Measurements from ENCODE around the gene CTDP1.

Gene CTDP1

DNA sequence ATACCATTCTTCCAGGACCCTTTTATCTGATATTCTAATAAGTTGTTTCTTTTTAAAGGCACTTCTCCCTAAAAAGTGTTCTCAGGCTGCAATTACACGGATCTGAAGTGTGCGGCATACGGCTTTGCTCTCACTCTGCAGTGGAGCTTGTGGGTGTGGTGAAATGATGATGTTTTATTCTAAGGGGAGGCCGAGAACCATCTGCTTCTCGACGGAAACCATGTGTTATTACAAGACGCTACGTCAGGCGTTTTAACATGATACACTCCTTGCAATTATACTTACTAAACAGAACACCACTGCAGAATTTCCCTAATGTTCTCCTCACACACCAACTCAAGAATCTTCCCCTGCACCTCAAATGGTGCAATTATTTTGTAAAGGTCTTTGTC is 34.9 kb upstream of the CTDP1 start:
- Histone ChIP-seq H3K36me3 (ENCODE audit: control insufficient read depth, insufficient read depth, low read length) (no peaks in the 10 kb centered on the region), H3K4me3 (ENCODE audit: insufficient read depth, low read depth, low read length) (no peak overlapping the region), H3K9me3 (ENCODE audit: control insufficient read depth, low read length) (no peaks in the 10 kb centered on the region), H3K27me3 (ENCODE audit: control insufficient read depth, insufficient read depth, low read length, poor library complexity, severe bottlenecking) (no peaks in the 10 kb centered on the region), H3K4me1 (ENCODE audit: control insufficient read depth, insufficient read depth, low read length) (no peaks in the 10 kb centered on the region), H3K27ac (ENCODE audit: insufficient read depth, low read depth, low read length, poor library complexity, severe bottlenecking) (no peak overlapping the region)
- WGBS, 2 experiments: 87 to 90% methylated on average over 9 of the region's 9 CpGs

DNA sequence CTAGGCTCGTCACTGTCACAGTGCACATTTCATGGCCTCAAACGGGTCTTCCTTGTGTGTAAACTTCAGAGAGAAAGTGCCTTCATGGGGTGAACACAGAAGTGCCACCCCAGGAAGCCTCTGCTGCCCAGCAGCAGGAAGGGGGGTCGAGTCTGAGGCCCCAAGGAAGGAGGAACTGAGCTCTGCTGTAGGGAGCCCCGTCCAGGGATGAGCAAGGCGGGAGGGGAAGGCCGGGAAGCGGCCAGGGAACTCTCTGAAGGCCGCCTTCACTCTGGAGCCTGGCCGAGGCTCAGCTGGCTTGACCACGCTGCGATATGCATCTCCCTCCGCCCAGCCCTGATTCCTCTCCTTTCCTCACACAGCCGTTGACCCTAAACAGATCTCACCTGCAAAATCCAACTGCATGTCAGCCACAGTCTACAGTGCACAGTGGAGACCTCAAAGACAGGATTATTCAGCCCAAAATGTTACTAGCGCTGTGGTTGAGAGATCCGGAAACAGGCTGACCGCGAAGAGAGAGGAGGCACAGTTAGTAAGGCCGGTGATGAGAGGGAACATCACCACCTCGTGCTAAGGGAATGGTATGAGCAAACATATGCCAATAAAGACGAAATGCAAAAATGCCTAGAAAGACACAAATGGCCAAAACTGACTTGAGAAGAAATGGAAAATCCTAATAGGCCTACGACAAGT is 34.2 kb upstream of the CTDP1 start:
- Histone ChIP-seq H3K27ac (ENCODE audit: insufficient read depth, low read depth, low read length, poor library complexity, severe bottlenecking) (no peak overlapping the region), H3K4me3 (ENCODE audit: insufficient read depth, low read depth, low read length) (no peak overlapping the region), H3K36me3 (ENCODE audit: control insufficient read depth, insufficient read depth, low read length) (no peaks in the 10 kb centered on the region), H3K9me3 (ENCODE audit: control insufficient read depth, low read length) (no peaks in the 10 kb centered on the region), H3K27me3 (ENCODE audit: control insufficient read depth, insufficient read depth, low read length, poor library complexity, severe bottlenecking) (no peaks in the 10 kb centered on the region), H3K4me1 (ENCODE audit: control insufficient read depth, insufficient read depth, low read length) (no peaks in the 10 kb centered on the region)
- 82 to 83% methylated on average over 21 of the region's 21 CpGs for WGBS, 2 experiments

DNA sequence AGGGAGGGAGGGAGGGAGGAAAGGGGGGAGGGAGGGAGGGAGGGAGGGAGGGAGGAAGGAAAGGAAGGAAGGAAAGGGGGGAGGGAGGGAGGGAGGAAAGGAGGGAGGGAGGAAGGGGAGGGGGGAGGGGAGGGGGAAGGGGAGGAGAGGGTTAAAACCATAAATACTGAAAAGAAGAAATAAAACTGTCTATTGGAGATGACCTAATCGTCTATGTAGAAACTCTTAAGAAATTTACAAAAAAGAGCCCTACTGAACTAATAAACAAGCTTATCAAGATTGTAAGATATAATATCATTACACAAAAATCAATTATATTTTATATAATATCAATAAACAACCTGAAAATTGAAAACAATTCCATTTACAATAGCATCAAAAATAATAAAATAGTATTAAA is 32.3 kb upstream of the CTDP1 start:
- H3K36me3 ChIP-seq (ENCODE audit: control insufficient read depth, insufficient read depth, low read length): no peaks in the 10 kb centered on the region
- no peaks in the 10 kb centered on the region for H3K4me1 ChIP-seq (ENCODE audit: control insufficient read depth, insufficient read depth, low read length)
- no peaks in the 10 kb centered on the region for H3K9me3 ChIP-seq (ENCODE audit: control insufficient read depth, low read length)
- no peak overlapping the region for H3K4me3 ChIP-seq (ENCODE audit: insufficient read depth, low read depth, low read length)
- H3K27me3 ChIP-seq (ENCODE audit: control insufficient read depth, insufficient read depth, low read length, poor library complexity, severe bottlenecking): no peaks in the 10 kb centered on the region
- no peak overlapping the region for H3K27ac ChIP-seq (ENCODE audit: insufficient read depth, low read depth, low read length, poor library complexity, severe bottlenecking)
- WGBS, 2 experiments: 0% methylated on average over 1 of the region's 1 CpG; no CpG with 5 or more reads in 1 of the 2 experiments

DNA sequence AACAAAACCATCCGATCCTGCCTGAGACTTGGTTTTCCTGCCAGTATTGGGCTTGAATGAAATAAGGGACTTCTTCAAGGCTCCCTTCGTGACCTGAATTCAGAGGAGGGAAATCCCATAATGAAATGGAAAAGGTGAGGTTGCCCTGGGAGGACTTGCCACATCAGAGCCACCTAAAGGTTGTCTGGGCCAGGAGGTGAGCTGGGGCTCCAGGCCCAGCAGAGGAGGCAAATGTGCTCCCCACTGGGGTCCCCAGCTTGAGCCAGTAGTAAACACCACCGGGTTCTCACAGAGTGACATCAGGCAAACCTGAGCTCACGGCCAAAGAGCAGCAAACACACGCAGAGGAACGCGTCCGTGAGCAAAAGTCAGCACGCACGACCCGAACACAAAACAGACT is 28.6 kb upstream of the CTDP1 start:
- Histone ChIP-seq H3K4me1 (ENCODE audit: control insufficient read depth, insufficient read depth, low read length) (no peaks in the 10 kb centered on the region), H3K27ac (ENCODE audit: insufficient read depth, low read depth, low read length, poor library complexity, severe bottlenecking) (no peak overlapping the region), H3K27me3 (ENCODE audit: control insufficient read depth, insufficient read depth, low read length, poor library complexity, severe bottlenecking) (no peaks in the 10 kb centered on the region), H3K4me3 (ENCODE audit: insufficient read depth, low read depth, low read length) (no peak overlapping the region), H3K36me3 (ENCODE audit: control insufficient read depth, insufficient read depth, low read length) (no peaks in the 10 kb centered on the region), H3K9me3 (ENCODE audit: control insufficient read depth, low read length) (no peaks in the 10 kb centered on the region)
- 89 to 92% methylated on average over 11 of the region's 11 CpGs for WGBS, 2 experiments

DNA sequence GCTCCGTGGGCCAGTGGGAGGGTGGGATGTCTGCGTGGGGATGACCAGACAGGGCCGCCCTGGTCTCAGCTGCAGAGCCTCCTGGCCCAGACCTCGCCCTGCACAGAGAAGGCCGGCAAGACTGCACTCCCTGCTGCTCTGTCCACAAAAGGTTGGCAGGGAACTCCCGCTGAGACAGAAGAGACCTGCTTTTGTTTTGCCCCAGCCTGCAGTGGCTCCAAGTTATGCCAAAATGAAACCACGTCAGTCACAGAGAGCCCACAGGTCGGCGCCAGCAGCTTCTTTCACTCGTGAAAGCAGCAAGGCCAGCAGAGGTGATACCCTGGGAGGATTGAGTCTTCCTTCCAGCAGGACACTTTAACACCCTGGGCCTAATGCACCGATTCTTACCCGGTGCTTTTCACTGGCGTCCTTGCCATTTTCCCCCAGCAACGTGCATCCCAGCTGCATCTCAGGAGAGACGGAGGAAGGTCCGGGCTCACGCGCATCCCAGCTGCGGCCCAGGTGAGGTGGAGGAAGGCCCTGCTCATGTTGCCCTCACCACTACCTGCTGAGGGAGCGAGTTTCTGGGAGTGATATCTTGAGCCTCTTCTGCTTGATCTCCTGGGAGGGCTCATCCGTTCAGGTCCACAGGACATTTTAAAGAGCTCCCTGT is 22.1 kb upstream of the CTDP1 start:
- Histone ChIP-seq H3K4me3 (ENCODE audit: insufficient read depth, low read depth, low read length) (no peak overlapping the region), H3K36me3 (ENCODE audit: control insufficient read depth, insufficient read depth, low read length) (no peaks in the 10 kb centered on the region), H3K27ac (ENCODE audit: insufficient read depth, low read depth, low read length, poor library complexity, severe bottlenecking) (no peak overlapping the region), H3K4me1 (ENCODE audit: control insufficient read depth, insufficient read depth, low read length) (peaks cover 14% of the 10 kb centered on the region), H3K27me3 (ENCODE audit: control insufficient read depth, insufficient read depth, low read length, poor library complexity, severe bottlenecking) (no peaks in the 10 kb centered on the region), H3K9me3 (ENCODE audit: control insufficient read depth, low read length) (no peaks in the 10 kb centered on the region)
- 45 to 46% methylated on average over 21 of the region's 21 CpGs for WGBS, 2 experiments

DNA sequence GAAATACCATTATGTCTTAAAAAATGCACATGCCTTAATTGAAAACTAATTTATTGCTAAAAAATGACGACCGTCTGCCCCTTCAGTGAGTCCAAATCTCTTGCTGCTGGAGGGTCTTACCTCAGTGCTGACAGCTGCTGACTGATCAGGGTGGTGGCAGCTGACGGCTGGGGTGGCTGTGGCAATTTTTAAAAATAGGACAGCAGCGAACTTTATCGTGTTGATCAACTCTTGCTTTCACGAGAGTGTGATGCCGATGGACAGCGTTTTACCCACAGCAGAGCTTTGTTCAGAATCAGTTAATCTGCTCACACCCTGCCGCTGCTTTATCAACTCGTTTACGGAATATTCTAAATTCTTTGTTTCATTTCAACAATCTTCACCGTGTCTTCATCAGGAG is 21.2 kb upstream of the CTDP1 start:
- H3K27ac ChIP-seq (ENCODE audit: insufficient read depth, low read depth, low read length, poor library complexity, severe bottlenecking): no peak overlapping the region
- no peaks in the 10 kb centered on the region for H3K36me3 ChIP-seq (ENCODE audit: control insufficient read depth, insufficient read depth, low read length)
- no peak overlapping the region for H3K4me3 ChIP-seq (ENCODE audit: insufficient read depth, low read depth, low read length)
- H3K9me3 ChIP-seq (ENCODE audit: control insufficient read depth, low read length): no peaks in the 10 kb centered on the region
- no peaks in the 10 kb centered on the region for H3K27me3 ChIP-seq (ENCODE audit: control insufficient read depth, insufficient read depth, low read length, poor library complexity, severe bottlenecking)
- WGBS, 2 experiments: 91 to 94% methylated on average over 12 of the region's 12 CpGs
- peaks cover 14% of the 10 kb centered on the region for H3K4me1 ChIP-seq (ENCODE audit: control insufficient read depth, insufficient read depth, low read length)

DNA sequence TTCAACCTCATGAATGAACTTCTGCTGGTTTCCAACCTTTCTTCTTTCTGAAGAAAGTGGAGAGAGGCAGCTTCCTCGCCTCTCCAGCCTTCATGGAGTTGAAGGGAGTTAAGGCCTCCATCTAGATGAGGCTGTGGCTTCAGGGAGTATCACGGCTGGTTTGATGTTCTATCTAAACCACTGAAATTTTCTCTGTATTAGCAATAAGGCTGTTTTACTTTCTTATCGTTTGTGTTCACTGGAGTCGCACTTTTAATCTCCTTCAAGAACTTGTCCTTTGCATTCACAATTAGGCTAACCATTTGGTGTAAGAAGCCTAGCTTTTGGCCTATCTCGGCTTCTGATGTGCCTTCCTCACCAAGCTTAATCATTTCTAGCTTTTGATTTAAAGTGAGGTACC is 19.9 kb upstream of the CTDP1 start:
- H3K27ac ChIP-seq (ENCODE audit: insufficient read depth, low read depth, low read length, poor library complexity, severe bottlenecking): no peak overlapping the region
- no peaks in the 10 kb centered on the region for H3K36me3 ChIP-seq (ENCODE audit: control insufficient read depth, insufficient read depth, low read length)
- 92 to 96% methylated on average over 5 of the region's 5 CpGs for WGBS, 2 experiments
- peaks cover 14% of the 10 kb centered on the region for H3K4me1 ChIP-seq (ENCODE audit: control insufficient read depth, insufficient read depth, low read length)
- no peak overlapping the region for H3K4me3 ChIP-seq (ENCODE audit: insufficient read depth, low read depth, low read length)
- no peaks in the 10 kb centered on the region for H3K27me3 ChIP-seq (ENCODE audit: control insufficient read depth, insufficient read depth, low read length, poor library complexity, severe bottlenecking)
- no peaks in the 10 kb centered on the region for H3K9me3 ChIP-seq (ENCODE audit: control insufficient read depth, low read length)

DNA sequence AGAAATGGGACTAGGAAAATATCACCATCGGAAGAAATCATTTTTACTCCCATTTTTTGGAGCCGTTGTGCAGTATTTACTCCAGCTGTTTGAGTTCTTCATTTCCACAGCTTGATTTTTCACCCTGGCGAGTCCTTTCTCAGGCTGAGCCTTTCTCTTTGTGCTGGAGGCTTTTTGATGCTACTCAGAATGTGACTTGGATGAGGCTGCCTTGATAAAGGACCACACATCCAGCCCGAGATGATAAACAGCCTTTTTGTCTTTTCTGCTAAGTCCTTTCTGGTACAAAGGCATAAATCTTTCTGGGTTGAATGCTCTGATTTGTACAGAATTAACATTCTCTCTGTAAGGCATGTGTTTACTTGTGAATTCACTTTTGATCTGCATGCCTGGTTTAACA is 17.6 kb upstream of the CTDP1 start:
- no peaks in the 10 kb centered on the region for H3K9me3 ChIP-seq (ENCODE audit: control insufficient read depth, low read length)
- no peak overlapping the region for H3K4me3 ChIP-seq (ENCODE audit: insufficient read depth, low read depth, low read length)
- H3K36me3 ChIP-seq (ENCODE audit: control insufficient read depth, insufficient read depth, low read length): no peaks in the 10 kb centered on the region
- H3K4me1 ChIP-seq (ENCODE audit: control insufficient read depth, insufficient read depth, low read length): peaks cover 14% of the 10 kb centered on the region
- H3K27ac ChIP-seq (ENCODE audit: insufficient read depth, low read depth, low read length, poor library complexity, severe bottlenecking): peak overlapping the region; percentile 42
- WGBS, 2 experiments: 56 to 70% methylated on average over 4 of the region's 4 CpGs
- no peaks in the 10 kb centered on the region for H3K27me3 ChIP-seq (ENCODE audit: control insufficient read depth, insufficient read depth, low read length, poor library complexity, severe bottlenecking)

DNA sequence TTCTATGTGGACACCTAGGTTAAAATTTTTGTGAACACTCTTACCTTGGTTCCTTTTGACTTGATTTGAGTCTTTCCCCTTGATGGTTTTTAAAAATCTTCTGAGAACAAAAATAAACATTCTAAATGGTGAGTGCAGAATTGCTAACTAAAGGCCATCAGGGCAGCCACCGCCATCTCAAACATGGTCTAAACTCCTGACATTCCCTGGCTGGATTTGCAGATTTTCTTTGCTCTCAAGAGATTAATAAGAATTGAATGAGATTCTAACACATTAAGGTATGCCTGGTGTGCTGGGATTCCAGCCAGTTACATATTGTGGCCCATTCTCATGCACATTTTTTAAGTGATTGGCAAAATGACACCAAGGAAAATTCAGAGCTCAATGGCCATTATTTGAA is 17.2 kb upstream of the CTDP1 start:
- 93 to 100% methylated on average over 1 of the region's 1 CpG for WGBS, 2 experiments

DNA sequence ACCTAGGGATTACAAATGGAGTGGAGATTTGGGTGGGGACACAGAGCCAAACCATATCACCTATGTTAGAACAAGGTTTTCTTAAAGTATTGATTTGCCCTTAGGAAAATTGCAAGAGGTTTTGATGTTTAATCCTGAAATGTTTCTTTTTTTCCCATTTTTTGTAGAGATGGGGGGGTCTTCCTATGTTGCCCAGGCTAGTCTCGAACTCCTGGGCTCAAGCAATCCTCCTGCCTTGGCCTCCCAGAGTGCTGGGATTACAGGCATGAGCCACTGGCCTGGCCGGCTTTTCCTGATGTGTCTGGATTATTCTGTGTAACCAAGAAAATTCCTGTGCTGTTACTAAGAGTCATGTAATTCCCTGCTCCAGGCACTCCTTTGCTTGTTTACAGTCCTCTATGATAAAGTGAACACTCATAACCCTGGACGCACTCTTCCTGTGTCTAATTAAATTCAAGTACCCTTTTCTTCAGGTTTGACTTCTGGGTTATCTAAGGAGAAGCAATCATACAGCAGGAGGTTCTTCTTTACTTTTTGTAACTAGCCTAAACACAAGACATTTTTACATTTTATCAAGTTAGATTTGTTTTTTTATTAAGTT is 15.0 kb upstream of the CTDP1 start:
- Histone ChIP-seq H3K9me3 (ENCODE audit: control insufficient read depth, low read length) (no peaks in the 10 kb centered on the region), H3K36me3 (ENCODE audit: control insufficient read depth, insufficient read depth, low read length) (no peaks in the 10 kb centered on the region), H3K27ac (ENCODE audit: insufficient read depth, low read depth, low read length, poor library complexity, severe bottlenecking) (no peak overlapping the region), H3K4me1 (ENCODE audit: control insufficient read depth, insufficient read depth, low read length) (peaks cover 9% of the 10 kb centered on the region), H3K27me3 (ENCODE audit: control insufficient read depth, insufficient read depth, low read length, poor library complexity, severe bottlenecking) (no peaks in the 10 kb centered on the region), H3K4me3 (ENCODE audit: insufficient read depth, low read depth, low read length) (no peak overlapping the region)
- WGBS, 2 experiments: 94% methylated on average over 3 of the region's 3 CpGs

More for the DNA sequence above, 17.2 kb upstream of the CTDP1 start:
- peaks cover 13% of the 10 kb centered on the region for H3K4me1 ChIP-seq (ENCODE audit: control insufficient read depth, insufficient read depth, low read length)
- H3K36me3 ChIP-seq (ENCODE audit: control insufficient read depth, insufficient read depth, low read length): no peaks in the 10 kb centered on the region
- H3K27ac ChIP-seq (ENCODE audit: insufficient read depth, low read depth, low read length, poor library complexity, severe bottlenecking): no peak overlapping the region
- H3K9me3 ChIP-seq (ENCODE audit: control insufficient read depth, low read length): no peaks in the 10 kb centered on the region
- H3K27me3 ChIP-seq (ENCODE audit: control insufficient read depth, insufficient read depth, low read length, poor library complexity, severe bottlenecking): no peaks in the 10 kb centered on the region
- no peak overlapping the region for H3K4me3 ChIP-seq (ENCODE audit: insufficient read depth, low read depth, low read length)
